AG08396 (cell line): ENCODE results near the gene NOSTRIN.
"Not testable (repeated sequence)": the region's sequence is repeated elsewhere in the genome, so short reads cannot be mapped to it uniquely, and the experiment has no call there.

ENCODE experiments used
- DNase-seq: peaks from one replicate; pipeline ENCODE4 v3.0.0; 2012; ENCODE audit warnings: low spot score, mixed read lengths

Gene NOSTRIN

GRCh38 chr2:168801961-168802858, at the start of gene NOSTRIN:
TSS of gene NOSTRIN (plus strand) at chr2:168802637. CDS start at chr2:168802647, 10 bp downstream.
- peak; percentile 18 for DNase-seq

GRCh38 chr2:168753765-168754329, 48.6 kb upstream of the NOSTRIN start:
- DNase-seq, result no peak

GRCh38 chr2:168757223-168757622, 45.2 kb upstream of the NOSTRIN start:
- DNase-seq, result no peak

GRCh38 chr2:168758970-168759820, 43.2 kb upstream of the NOSTRIN start:
- peak; percentile 53 for DNase-seq

GRCh38 chr2:168765401-168765800, 37.0 kb upstream of the NOSTRIN start:
- no peak for DNase-seq

- DNase-seq, result no peak
Measured at GRCh38 chr2:168766600-168766999, 35.8 kb upstream of the NOSTRIN start.

GRCh38 chr2:168767258-168767657, 35.2 kb upstream of the NOSTRIN start:
- DNase-seq, result no peak

- not testable (repeated sequence) for DNase-seq
Measured at GRCh38 chr2:168768357-168768756, 34.1 kb upstream of the NOSTRIN start.

- DNase-seq, result no peak
Measured at GRCh38 chr2:168770796-168771195, 31.6 kb upstream of the NOSTRIN start.

- DNase-seq, result no peak
Measured at GRCh38 chr2:168772704-168773103, 29.7 kb upstream of the NOSTRIN start.

GRCh38 chr2:168773128-168773527, 29.3 kb upstream of the NOSTRIN start:
- DNase-seq, result no peak

- DNase-seq, result peak; percentile 65
Measured at GRCh38 chr2:168773719-168774521, 28.5 kb upstream of the NOSTRIN start.

- no peak for DNase-seq
Measured at GRCh38 chr2:168775837-168776236, 26.6 kb upstream of the NOSTRIN start.

- no peak for DNase-seq
Measured at GRCh38 chr2:168780669-168781071, 21.8 kb upstream of the NOSTRIN start.

GRCh38 chr2:168781191-168781817, 21.1 kb upstream of the NOSTRIN start:
- no peak for DNase-seq

GRCh38 chr2:168782271-168782670, 20.2 kb upstream of the NOSTRIN start:
- no peak for DNase-seq

GRCh38 chr2:168784993-168785392, 17.4 kb upstream of the NOSTRIN start:
- no peak for DNase-seq

GRCh38 chr2:168787098-168787781, 15.2 kb upstream of the NOSTRIN start:
- no peak for DNase-seq

GRCh38 chr2:168787782-168788376, 14.6 kb upstream of the NOSTRIN start:
- no peak for DNase-seq

GRCh38 chr2:168789776-168790175, 12.7 kb upstream of the NOSTRIN start:
- DNase-seq, result no peak
